ENCODE results near the gene SRRM2.

DNA sequence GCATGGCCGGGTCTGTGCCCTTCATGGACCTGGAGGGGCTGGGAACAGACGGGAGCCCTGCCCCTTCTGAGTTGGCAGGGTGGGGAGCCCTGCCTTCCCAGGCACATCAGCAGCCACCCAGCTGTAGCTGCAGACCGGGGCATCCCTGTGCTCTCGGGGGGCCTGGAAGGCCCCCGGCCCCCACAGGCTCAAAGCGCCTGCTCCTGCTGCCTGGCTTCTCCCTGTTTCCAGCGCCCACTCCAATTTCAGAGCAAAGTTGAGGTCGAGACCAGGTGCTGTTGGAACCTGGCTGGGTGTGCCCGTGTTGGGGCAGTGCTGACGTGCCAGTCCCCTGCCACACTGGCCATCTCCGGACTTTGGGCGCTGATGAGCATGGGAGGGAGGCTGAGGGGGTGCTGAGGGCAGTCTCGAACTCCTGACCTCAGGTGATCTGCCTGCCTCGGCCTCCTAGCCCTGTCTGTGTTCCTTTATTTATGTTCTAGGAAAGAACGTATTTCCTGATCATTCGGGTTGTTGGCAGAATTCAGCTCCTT lies 27.6 kb upstream of the SRRM2 start:
- TF ChIP-seq, protein P1, sequence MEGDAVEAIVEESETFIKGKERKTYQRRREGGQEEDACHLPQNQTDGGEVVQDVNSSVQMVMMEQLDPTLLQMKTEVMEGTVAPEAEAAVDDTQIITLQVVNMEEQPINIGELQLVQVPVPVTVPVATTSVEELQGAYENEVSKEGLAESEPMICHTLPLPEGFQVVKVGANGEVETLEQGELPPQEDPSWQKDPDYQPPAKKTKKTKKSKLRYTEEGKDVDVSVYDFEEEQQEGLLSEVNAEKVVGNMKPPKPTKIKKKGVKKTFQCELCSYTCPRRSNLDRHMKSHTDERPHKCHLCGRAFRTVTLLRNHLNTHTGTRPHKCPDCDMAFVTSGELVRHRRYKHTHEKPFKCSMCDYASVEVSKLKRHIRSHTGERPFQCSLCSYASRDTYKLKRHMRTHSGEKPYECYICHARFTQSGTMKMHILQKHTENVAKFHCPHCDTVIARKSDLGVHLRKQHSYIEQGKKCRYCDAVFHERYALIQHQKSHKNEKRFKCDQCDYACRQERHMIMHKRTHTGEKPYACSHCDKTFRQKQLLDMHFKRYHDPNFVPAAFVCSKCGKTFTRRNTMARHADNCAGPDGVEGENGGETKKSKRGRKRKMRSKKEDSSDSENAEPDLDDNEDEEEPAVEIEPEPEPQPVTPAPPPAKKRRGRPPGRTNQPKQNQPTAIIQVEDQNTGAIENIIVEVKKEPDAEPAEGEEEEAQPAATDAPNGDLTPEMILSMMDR (optimal IDR thresholded peaks at IDR 0.05 in 1 of 3, IDR thresholded peaks at IDR 0.05 in 1 of 3, conservative IDR thresholded peaks at IDR 0.05 in 1 of 3; ENCODE audit: extremely low read depth in 1 of 3, insufficient read depth in 2 of 3, low read length in 3 of 3) = no peak
- no peak for TF ChIP-seq EZH2 (IDR thresholded peaks at IDR 0.05; ENCODE audit: low read length)

Measured in keratinocyte (primary cell).